GM12878 (cell line): ENCODE results near the gene PSMB10. TPM values are rescaled to one million over a fixed set of nuclear protein-coding genes. Genes with fewer than 3 reads are reported as not detected.

ENCODE experiments used
- BCL11A ChIP-seq: IDR thresholded peaks from 2 replicates; pipeline ENCODE4 v1.6.1; 2011; ENCODE audit warnings: low read depth, low read length
- BRCA1 ChIP-seq: IDR thresholded peaks from 2 replicates; pipeline ENCODE4 v1.6.1; 2011; ENCODE audit warnings: low read depth, low read length, improper control_type of control experiment
- CEBPB ChIP-seq, 2 experiments: fragments of 150-350 bp in 1 of 2; IDR thresholded peaks; 2 replicates each; pipeline ENCODE4 v1.6.1; 2012 to 2014; ENCODE audit warnings: low read depth in 2 of 2, low read length in 2 of 2, borderline replicate concordance in 1 of 2, inconsistent platforms in 1 of 2
- EGR1 ChIP-seq, 2 experiments: IDR thresholded peaks; 1 replicate in 1 of 2; 2 replicates in 1 of 2; pipeline ENCODE4 v1.6.1; 2011 to 2012; ENCODE audit warnings: low read depth in 2 of 2, low read length in 2 of 2, borderline replicate concordance in 1 of 2, mild to moderate bottlenecking in 1 of 2, moderate library complexity in 1 of 2
- IKZF1 ChIP-seq: fragments of 450-650 bp; conservative IDR thresholded peaks from 2 replicates; pipeline ENCODE4 v1.6.1; 2017; ENCODE audit warnings: antibody characterized with exemption, mild to moderate bottlenecking
- MEF2B ChIP-seq: fragments of 450-650 bp; IDR thresholded peaks from 2 replicates; pipeline ENCODE4 v1.6.1; 2018; ENCODE audit warnings: mild to moderate bottlenecking, moderate library complexity; ENCODE audit not compliant: partially characterized antibody, poor library complexity, severe bottlenecking
- NKRF ChIP-seq: fragments of 450-650 bp; conservative IDR thresholded peaks from 2 replicates; pipeline ENCODE4 v1.6.1; 2017; ENCODE audit warnings: mild to moderate bottlenecking, moderate library complexity
- NR2C2 ChIP-seq: IDR thresholded peaks from 2 replicates; pipeline ENCODE4 v1.6.1; 2011; ENCODE audit warnings: borderline replicate concordance, low read depth; ENCODE audit not compliant: control insufficient read depth, insufficient read length
- PAX8 ChIP-seq: fragments of 450-650 bp; IDR thresholded peaks from 2 replicates; pipeline ENCODE4 v1.6.1; 2017; ENCODE audit warnings: mild to moderate bottlenecking, moderate library complexity
- RCOR1 ChIP-seq: conservative IDR thresholded peaks from 2 replicates; pipeline ENCODE4 v1.6.1; 2012; ENCODE audit warnings: low read depth, low read length, improper control_type of control experiment
- REST ChIP-seq: IDR thresholded peaks from 2 replicates; pipeline ENCODE4 v1.6.1; 2012; ENCODE audit warnings: mild to moderate bottlenecking, low read depth, low read length
- SMAD1 ChIP-seq: fragments of 450-650 bp; IDR thresholded peaks from 2 replicates; pipeline ENCODE4 v1.6.1; 2018; ENCODE audit warnings: mild to moderate bottlenecking, low read depth; ENCODE audit not compliant: partially characterized antibody
- SP1 ChIP-seq: IDR thresholded peaks from one replicate; pipeline ENCODE4 v1.6.1; 2011; ENCODE audit warnings: low read depth, low read length
- SRF ChIP-seq, 2 experiments: IDR thresholded peaks; 2 replicates each; pipeline ENCODE4 v1.6.1; 2011; ENCODE audit warnings: low read depth in 2 of 2, low read length in 2 of 2, mild to moderate bottlenecking in 1 of 2, moderate library complexity in 1 of 2
- STAT3 ChIP-seq: IDR thresholded peaks from 2 replicates; pipeline ENCODE4 v1.6.1; 2011; ENCODE audit warnings: low read depth, low read length, improper control_type of control experiment
- SUPT20H ChIP-seq: IDR thresholded peaks from 2 replicates; pipeline ENCODE4 v1.6.1; 2011; ENCODE audit warnings: low read depth, mild to moderate bottlenecking, low read length, moderate library complexity, borderline replicate concordance; ENCODE audit not compliant: control insufficient read depth
- USF1 ChIP-seq: IDR thresholded peaks from 2 replicates; pipeline ENCODE4 v1.6.1; 2011; ENCODE audit warnings: borderline replicate concordance, low read depth, mild to moderate bottlenecking, moderate library complexity, mixed read lengths, low read length; ENCODE audit not compliant: insufficient read depth; ENCODE audit errors: extremely low read length
- ZNF24 ChIP-seq: fragments of 450-650 bp; IDR thresholded peaks from 2 replicates; pipeline ENCODE4 v1.6.1; 2017; ENCODE audit warnings: antibody characterized with exemption, mild to moderate bottlenecking
- ZNF687 ChIP-seq: fragments of 450-650 bp; IDR thresholded peaks from 2 replicates; pipeline ENCODE4 v1.6.1; 2017; ENCODE audit warnings: mild to moderate bottlenecking, moderate library complexity
- polyA plus RNA-seq, 11 experiments: library from polyadenylated mRNA; depleted of rRNA in 4 of 11; unstranded in 6 of 11; stranded (reverse) in 5 of 11; fragments of >200 nt; fragmentation: Nextera tagmentation in 4 of 11; fragmentation: Illumina TruSeq in 1 of 11; extraction: Ambion mirVana in 4 of 11; extraction: Trizol in 1 of 11; gene quantifications; 1 replicate in 1 of 11; 2 replicates in 10 of 11; pipeline versions ENCODE4 v1.2.1 to v1.2.3, GENCODE V29; 2011 to 2016; ENCODE audit warnings: inconsistent platforms in 2 of 11, missing spikeins in 2 of 11, low read depth in 1 of 11
- total RNA-seq, 4 experiments: library from RNA; depleted of rRNA in 3 of 4; stranded (reverse); fragments of >200 nt in 3 of 4; fragmentation: Illumina TruSeq in 1 of 4; extraction: Trizol in 1 of 4; gene quantifications; 2 replicates each; pipeline versions ENCODE4 v1.2.1 to v1.2.3, GENCODE V29; 2013 to 2021

Gene PSMB10
- total and polyA plus RNA-seq, 10 of the 15 experiments (the other 5 are each of a cell fraction or from before 2014, with no cell fraction given) = 24.1 to 308 (median 151) TPM

GRCh38 chr16:67975321-67976105, 38.9 kb upstream of the PSMB10 start (continued):
- TF ChIP-seq STAT3 (no peak), RCOR1 (no peak), BCL11A (peak; percentile 72), IKZF1 (peak; percentile 68), PAX8 (no peak), MEF2B (no peak), BRCA1 (no peak), SP1 (peak; percentile 24), SRF (IDR thresholded peaks at IDR 0.05; ENCODE audit: low read depth in 2 of 2, low read length in 2 of 2) (no peak), SMAD1 (no peak), ZNF687 (no peak), REST (no peak), NR2C2 (no peak), CEBPB (IDR thresholded peaks at IDR 0.05; ENCODE audit: borderline replicate concordance in 1 of 2, low read depth in 2 of 2, low read length in 2 of 2) (no peak), NKRF (no peak), USF1 (no peak), EGR1 (IDR thresholded peaks at IDR 0.05; ENCODE audit: borderline replicate concordance in 1 of 2, low read depth in 2 of 2, low read length in 2 of 2) (peak in 1 of 2 experiments; percentile 65; a peak in 1 of 3 replicates), ZNF24 (no peak), SUPT20H (no peak)
